Measurements from ENCODE around the gene CBLB.
"Not testable (repeated sequence)": the region's sequence is repeated elsewhere in the genome, so short reads cannot be mapped to it uniquely, and the experiment has no call there.

CBLB gene

DNA sequence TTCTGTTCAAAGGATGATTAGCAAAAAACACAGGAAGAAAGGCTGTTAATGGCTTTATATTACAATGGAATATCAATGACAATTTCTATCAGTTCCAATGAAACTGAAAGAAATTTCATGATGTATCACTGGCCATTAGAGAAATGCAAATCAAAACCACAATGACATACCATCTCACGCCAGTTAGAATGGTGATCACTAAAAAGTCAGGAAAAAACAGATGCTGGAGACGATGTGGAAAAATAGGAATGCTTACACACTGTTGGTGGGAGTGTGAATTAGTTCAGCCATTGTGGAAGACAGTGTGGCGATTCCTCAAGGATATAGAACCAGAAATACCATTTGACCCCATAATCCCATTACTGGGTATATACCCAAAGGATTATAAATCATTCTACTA lies 53.5 kb downstream of the CBLB start:
- not testable (repeated sequence) for DNase-seq

DNA sequence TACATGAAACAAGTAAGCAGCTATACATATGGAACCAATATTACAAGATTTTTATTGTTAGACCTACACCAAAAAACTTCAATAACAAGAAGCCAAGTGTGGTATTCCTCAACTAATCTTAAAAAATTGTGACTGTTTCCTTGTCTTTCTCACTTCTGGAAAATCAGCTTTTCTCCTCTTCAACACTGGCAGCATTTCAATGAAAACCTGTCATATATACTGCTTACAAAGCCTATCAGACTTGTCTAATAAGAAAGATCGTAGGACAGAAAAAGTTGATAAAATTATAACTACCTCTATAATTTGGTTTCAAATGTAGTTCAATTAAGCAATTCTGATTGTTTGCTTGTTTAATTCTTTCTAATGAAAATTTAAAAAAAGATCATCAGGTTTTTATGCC lies 55.1 kb downstream of the CBLB start:
- DNase-seq, result no peak

DNA sequence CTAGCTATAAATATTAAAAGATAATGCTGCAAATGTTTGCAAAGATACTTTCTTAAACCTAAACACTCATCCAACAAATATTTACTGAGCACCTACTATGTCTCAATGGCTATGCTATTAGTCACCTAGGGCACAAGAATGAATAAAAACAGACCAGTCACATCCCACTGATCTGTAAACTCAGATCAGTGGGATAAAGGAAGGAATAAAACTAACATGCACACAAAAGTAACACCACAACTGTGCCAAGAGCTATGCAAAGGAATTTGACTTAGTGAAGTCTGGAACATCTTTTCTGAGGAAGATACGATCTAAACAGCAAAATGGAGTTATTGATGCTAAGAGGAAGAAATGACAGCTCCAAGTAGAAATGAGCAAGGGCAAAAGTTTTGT lies 56.6 kb downstream of the CBLB start:
- no peak for DNase-seq

DNA sequence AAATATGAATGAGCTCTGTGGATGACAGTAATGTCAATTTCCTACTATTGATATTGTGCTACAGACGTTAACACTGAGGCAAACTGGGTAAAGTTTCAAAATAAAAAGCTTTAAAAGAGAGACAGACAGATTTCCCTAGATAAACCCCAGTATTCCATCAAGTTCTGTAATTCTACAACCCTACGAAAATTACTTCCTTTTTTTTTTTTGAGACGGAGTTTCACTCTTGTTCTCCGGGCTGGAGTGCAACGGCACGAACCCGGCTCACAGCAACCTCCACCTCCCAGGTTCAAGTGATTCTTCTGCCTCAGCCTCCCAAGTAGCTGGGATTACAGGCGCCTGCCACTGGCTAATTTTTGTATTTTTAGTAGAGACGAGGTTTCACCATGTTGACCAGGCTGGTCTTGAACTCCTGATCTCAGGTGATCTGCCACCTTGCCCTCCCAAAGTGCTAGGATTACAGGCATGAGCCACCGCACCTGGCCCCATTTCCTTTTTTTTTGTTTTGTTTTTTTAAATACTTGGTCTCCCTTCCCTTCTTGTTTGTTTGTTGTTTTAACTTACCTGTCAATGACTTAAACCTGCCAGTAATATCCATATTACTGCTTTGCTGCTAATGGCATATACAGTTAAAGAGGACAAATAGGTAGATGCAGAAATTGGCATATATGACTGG lies 57.2 kb downstream of the CBLB start:
- no peak for DNase-seq

DNA sequence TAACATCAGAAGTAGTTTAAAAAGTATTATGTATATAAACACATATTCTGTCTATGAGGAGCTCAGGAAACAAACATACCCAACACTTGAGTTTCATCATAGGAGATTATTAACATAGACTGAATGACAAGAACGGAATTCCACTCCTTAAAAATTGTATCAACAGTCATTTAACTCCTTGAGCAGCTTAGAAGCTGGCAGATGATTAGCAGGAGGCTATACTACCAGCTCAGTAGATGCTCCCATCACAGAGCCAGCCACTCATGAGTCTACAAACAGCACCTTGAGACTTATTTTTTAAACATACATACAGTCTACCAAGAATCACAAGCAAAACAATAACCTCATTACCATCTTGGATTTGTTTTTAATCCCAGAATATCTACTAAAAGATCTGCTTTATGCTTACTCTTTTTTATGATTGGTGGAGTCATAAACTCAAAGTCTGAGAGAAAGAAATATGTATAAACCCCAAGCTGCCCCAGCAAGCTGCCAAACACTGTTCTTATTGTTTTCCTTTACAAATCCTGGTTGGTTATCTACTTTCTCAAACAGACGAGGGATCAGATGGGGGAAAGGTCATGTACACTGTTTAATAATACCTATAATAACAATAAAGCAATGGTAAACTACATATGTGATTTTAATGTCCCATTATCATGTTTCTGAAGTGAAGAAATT lies 59.5 kb downstream of the CBLB start:
- no peak for DNase-seq

DNA sequence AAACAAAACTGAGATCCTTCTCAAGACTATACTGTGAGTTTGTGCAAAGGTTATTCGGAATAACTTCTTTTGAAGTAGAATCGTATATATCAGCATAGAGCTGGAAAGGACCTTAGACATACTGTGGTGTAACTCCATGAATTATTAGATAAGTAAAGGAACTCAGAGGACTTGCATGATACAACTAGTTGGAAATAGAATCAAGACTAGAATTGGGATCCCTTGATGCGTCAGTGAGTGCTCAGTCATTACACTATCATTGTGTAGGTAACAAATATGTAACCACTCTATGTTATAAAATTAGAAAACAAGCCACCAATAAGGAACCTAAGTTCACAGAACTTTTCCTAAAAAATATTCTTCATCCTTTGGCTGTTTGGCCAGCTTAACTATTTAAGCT lies 61.1 kb downstream of the CBLB start:
- DNase-seq, result no peak

DNA sequence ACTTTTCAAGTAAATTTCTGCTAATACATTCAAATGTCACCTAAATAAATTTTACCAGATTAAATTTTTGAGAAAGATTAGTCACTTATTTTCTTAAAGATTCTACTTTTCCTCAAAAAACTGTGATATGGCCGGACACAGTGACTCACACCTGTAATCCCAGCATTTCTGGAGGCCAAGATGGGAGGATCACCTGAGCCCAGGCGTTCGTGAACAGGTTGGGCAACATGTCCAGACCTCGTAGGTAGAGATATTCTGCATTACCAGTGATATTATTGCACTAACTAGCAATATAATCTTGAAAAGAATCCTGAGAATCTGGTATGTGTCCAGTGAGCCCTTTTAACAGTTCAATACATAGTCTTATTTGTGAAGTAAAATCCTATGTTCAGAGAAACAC lies 61.7 kb downstream of the CBLB start:
- no peak for DNase-seq

DNA sequence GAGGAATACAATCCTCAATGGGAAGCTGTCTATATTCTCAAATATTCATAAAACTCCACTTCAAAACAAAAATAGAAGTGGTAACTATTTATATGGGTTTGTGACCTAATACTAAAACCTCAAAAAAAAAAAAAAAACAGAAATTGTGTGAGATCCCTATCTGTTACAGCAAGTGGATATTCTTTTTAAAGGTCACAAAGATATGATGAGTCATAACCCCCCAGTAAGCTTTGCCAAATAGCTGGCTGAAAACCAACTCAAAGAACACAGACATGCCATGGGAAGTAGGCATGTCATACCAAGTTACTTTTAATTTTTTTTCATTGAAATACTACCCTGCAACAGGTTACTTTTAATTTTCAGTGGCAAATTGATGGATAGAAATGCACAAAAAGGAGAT lies 62.5 kb downstream of the CBLB start:
- no peak for DNase-seq

DNA sequence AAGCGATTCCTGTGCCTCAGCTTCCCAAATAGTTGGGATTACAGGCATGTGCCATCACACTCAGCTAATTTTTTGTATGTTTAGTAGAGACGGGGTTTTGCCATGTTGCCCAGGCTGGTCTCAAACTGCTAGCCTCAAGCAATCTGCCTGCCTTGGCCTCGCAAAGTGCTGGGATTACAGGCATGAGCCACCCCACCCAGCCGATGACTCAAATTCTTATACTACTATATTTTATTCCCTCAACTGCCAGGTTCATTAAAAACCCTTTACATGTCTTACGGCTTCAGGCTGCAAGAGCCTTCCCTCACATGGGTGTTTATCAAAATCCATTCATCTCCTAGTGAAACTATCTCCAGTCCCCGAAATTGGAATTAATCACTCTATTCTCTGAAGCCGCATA lies 63.4 kb downstream of the CBLB start:
- no peak for DNase-seq

DNA sequence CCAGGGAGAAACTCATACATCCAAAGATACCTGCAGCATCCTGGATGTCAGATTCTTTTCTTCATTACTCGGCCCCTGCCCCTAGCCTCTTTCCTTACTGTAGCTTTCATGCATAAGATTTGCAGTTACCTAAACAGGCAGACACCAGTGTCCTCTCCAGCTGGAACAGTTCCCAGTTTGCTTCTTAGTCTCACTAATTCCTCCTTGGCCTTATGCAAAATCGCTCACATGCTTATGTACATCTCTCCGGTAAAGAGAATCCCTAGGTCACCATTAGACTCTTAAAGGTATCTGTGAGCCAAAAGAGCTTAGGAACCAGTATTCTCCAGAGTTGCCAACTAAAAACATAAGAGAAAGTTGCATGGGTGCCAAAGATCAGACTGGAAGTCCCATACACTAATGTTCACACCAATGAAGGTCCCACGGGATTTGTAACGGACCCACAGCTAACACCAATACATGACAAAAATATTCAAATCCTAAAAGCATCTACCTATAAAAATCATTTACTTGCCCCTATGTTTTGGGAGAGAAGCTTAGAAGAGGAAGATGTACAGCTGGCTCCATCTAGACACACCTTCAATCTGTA lies 66.6 kb downstream of the CBLB start:
- no peak for DNase-seq

DNA sequence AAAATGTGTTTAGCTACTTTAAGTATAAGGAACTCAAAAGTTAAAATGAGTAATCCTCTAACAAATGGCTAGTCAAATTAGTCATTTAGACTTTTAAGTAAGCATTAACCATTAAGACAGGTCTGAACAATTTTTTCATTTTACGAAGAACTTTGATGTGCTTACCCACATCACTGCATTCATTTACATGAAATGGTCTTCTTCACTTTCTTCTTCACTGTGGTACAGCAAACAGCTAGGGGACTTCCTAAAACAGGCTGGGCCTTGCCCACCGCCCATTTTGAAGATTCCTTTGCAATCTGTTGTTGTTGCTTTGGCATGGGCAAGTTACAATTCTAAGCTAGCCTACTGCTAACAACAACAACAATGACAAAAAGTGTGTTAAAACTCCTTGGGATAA lies 67.4 kb downstream of the CBLB start:
- DNase-seq, result no peak

DNA sequence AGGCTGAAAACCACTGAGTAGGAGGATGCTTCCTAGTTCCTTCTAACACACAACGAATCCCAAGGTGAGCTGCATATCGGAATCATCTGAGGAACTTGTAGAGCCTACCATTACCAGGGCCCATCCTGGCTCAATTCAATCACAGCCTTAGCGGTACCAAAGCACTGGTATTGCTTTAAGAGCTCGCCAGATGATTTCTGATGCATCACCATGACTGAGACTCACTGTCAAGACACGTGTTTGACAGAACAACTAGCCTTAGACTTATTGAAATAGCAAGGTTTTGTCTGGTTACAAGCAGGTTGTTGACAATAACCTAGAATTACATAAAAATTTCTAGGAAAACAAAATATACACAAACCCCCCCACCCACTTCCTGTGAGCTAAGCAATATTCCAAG lies 68.5 kb downstream of the CBLB start:
- no peak for DNase-seq

DNA sequence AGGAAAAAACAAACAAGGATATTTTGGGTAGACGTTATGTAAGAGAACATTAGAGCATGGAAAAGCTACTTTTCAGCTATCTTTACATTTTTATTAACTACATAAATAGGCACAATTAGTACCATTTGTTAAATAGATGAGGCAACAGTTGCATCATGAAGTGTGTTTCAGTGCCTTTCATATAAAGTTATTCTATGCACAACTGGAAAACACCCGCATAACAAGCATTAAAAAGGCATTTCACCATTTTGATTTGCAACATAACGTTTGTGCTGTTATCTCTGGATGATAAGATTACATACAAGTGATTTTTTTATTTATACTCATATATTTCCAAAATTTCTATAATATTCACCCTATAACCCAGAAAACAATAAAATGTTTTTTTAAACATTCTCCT lies 69.5 kb downstream of the CBLB start:
- DNase-seq, result no peak

DNA sequence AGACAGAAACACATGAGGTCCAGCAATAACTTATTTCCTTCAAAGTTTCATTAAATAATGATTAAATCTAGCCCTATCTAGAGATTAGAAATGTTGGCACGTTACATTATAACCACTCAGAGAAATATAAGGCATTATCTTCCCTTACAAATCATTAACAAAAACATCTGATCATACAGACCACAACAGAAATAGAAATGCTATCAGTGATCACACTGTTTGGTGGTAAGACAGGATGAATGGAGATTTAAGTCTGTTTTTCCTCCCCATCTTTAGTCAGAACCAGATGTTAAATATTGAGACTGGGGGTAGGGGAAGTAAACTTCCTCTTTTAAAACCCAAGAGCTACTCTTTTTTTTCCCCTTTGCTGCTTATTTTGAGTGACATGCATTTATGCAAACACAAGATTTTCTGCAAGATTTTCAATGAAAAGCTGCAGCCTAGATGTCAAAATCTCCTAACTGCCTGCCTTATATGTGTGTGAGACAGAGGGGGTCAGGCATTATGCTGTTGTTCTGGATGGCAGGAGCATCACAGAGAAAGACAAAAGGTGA lies 70.4 kb downstream of the CBLB start:
- no peak for DNase-seq

DNA sequence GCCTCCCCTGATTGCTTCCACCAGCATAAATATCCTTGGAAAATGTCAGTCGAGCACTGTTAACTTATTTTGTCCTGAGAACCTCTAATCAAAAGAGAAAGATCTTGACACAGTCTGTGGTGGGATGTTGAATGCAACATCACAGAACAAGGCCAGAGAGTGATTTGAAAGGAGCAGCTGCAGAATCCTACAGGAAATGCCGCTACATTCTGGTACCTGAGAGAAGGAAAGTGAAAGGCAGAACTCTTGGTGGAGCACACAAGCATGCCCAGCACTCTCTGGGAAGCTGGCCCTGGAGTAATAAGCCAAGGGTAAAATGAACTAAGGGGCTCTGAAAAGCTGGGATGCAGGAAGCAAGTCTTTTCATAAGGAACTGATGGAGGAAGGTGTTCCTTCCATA lies 75.8 kb downstream of the CBLB start:
- DNase-seq, result no peak

DNA sequence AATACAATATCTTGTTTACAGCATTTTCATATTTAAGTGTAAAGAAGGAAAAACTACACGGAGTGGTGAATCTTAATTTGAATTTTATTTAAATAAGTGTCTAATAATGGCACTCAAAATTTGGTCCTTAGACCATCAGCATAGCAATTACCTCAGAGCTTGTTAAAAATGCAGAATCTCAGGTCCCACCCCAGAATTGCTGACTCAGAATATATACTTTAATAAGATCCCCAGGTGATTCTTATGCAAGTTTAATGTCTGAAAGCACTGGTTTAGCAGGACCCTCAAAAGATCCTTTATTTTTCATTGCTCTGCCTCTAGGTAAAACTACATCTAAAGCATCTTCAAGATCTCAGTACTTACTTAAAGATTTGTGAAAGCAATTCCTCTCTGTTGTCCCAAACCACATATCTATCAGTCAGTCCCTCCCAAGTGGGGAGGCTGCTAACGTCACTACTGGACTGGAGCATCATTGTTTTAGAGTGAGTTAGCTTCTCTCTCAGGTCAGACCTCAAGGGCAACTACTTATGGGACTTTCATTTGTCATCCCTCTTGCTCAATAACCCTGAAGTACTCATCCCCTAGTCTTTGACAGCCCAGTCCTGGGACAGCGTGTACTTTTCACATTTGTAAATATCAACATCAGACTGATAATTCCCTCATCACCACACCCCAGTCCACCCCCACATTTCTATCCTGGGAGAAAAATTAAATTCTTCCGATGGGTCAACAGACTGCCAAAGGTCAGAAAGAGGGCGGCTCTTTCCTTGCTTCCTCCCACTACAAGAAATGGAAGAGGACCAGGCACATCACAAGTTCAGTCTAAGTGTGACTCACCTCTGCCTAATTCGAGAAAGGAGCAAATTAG lies 76.7 kb downstream of the CBLB start:
- DNase-seq, result no peak

DNA sequence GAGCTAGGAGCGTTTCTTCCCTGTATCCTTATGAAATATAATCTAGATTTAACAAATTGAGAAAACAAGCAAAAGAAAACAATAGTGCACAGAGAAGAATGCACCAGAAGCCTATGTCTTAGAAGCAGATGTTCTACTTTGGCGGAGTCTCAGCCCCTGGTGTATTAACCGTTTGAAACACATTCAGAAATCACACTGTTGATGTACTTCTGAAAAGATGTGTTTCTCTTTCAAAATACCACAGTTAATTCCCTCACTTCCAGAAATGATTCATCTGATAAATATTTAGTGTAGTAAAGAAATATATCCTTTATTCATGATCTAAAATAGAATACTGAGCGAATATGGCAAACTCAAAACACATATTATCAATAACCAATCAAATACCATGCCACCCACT lies 77.7 kb downstream of the CBLB start:
- no peak for DNase-seq

DNA sequence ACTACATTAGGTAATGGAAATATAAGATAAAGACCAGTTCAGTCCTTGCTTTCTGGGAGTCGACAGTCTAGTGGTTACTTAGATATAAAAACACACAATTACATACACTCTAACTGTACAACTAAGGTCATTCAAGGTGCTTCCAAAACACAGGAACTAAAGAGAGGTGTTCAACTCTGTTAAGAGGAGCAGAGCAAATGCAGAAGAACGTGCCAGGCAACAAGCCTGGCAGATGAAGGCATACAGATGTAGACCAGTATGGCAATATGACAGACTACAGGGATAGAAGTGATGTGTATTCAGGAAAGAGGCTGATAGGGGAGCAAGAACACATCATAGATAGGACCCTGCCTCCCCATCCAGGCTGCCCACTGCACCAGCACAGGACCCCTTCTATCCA lies 78.3 kb downstream of the CBLB start:
- DNase-seq, result no peak

DNA sequence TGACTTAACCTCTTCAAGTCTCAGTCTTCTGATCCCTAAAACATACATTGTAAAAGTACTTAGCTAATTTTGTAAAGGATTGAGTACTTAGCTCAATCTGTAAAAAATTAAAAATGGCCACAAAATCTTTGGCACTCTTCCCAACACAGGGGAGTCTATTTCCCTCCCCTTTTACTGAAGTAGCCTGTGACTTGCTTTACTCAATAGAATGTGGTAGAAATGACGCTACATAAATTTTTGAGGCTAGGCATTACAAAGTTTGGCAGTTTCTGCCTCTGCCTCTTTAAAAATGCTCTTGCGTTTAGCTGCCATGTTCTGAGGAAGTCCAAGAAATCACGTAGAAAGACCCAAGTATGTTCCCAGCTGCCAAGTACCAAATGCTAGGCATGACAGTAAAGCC lies 80.2 kb downstream of the CBLB start:
- DNase-seq, result no peak

DNA sequence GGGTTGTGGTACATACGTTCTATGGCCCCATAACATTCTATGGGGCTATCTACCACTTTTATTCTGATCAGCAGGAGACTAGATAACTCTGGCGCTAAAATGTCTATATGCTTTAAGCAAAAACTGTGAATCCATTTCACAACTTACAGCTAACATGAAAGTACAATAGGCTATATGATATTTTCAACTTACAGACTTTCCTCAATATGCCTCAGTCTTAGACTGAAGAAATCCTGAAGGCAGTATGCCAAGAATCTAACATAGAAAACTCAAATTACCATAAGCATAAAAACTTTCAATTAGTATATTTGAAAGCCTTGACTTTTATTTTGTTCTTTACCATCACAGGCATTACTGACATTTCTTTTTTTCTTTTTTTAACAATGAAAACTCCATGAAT lies 81.4 kb downstream of the CBLB start:
- DNase-seq, result no peak

DNA sequence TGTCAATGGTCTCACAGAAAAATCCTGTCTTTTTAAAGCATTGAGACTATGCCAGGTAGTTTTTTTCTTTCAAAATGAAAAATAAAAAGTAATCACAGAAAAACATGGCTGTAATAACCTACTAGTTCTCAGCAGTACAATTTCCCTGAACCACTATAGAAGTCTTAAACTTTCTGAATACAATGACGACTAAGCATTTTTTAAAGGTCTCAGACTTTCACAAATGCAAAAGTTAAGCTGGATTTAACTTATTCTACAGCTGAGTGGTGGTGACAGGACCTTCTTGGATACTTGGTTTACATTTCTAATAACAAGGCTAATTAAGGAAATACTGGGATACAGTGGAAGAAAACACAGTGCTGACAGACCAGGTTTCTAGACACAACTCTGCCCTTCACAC lies 81.8 kb downstream of the CBLB start:
- no peak for DNase-seq

DNA sequence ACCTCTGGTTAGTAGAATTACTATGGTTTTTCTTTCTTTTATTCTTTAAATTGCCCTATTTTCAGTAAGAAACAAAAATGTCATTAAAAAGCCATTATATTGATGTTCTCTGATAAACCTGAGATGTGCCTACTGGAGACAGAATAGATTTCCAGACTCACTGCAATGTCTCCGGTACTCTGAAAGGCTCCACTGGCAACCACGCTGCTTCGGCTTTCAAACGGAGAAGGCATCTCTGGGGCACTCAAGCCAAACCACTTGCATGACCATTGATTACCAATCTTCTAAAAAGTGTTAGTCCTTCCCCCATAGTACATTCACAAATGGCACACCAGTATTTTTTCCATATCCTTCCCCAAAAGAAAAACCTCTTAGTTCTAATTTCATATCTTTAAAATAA lies 82.6 kb downstream of the CBLB start:
- DNase-seq, result no peak

DNA sequence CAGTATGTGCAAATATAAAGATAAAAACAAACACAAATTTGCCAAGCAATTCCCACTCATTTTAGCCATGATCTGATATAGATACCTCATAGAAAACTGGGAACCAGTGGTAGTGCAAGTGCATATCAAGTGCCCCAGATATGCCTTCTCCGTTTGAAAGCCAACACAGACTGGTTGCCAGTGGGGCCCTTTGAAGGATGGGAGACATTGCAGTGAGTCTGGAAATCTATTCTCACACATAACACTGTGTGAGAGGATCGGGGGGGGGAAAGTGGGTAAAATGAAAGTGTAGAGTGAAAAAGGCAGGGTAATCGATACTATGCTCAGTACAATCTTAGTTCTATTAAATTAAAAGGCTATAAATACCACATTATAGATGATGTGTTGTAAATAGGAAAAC lies 83.0 kb downstream of the CBLB start:
- DNase-seq, result no peak

DNA sequence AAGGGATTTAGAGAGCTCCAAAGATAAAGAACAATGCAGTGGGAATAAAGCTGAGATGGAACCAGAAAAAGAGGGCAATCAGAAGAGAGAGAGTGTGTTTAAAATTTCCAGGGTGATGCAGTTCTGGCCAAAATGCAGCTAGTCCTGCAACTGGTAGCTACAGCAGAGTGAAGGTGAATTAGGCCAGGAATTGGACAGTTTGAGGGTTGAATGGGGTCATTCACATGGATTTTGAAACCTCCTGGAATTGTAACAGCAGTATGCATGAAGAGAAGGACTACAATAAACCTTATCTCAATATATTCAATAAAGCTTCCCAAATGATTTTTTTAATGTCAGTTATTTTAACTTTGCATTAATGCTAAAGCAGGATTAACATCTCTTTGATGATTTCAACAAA lies 85.2 kb downstream of the CBLB start:
- DNase-seq, result no peak
